Epithelial cell of proximal tubule (primary cell): ENCODE measurements around the gene PPP2R2C. TPM values are rescaled to one million over a fixed set of nuclear protein-coding genes. Genes with fewer than 3 reads are reported as not detected.

ENCODE experiments used
- DNase-seq: peaks from one replicate; pipeline ENCODE4 v3.0.0-alpha.2; 2011; ENCODE audit warnings: low read depth
- H3K4me3 ChIP-seq: 2 replicates; pipeline ENCODE4 v1.5.1; 2011; ENCODE audit warnings: low read depth, mild to moderate bottlenecking, low read length
- total RNA-seq: library from RNA; depleted of rRNA; stranded (reverse); fragments of >200 nt; gene quantifications from 2 replicates; pipeline ENCODE4 v1.2.3, GENCODE V29; 2015
- TF ChIP-seq, protein P1 (sequence below): conservative IDR thresholded peaks from 2 replicates; pipeline ENCODE4 v1.5.1; 2012; ENCODE audit warnings: low read depth, mild to moderate bottlenecking, low read length

Gene PPP2R2C
- total RNA-seq, 1 donor from 2014 or later = not detected

- TF ChIP-seq, protein P1, sequence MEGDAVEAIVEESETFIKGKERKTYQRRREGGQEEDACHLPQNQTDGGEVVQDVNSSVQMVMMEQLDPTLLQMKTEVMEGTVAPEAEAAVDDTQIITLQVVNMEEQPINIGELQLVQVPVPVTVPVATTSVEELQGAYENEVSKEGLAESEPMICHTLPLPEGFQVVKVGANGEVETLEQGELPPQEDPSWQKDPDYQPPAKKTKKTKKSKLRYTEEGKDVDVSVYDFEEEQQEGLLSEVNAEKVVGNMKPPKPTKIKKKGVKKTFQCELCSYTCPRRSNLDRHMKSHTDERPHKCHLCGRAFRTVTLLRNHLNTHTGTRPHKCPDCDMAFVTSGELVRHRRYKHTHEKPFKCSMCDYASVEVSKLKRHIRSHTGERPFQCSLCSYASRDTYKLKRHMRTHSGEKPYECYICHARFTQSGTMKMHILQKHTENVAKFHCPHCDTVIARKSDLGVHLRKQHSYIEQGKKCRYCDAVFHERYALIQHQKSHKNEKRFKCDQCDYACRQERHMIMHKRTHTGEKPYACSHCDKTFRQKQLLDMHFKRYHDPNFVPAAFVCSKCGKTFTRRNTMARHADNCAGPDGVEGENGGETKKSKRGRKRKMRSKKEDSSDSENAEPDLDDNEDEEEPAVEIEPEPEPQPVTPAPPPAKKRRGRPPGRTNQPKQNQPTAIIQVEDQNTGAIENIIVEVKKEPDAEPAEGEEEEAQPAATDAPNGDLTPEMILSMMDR = no peak
- no peak overlapping the region for H3K4me3 ChIP-seq
- DNase-seq = no peak
These were observed 92.4 kb downstream of the PPP2R2C start for GRCh38 chr4:6379767-6380745.

GRCh38 chr4:6378493-6379445 is 93.6 kb downstream of the PPP2R2C start:
- TF ChIP-seq, protein P1 = no peak
- DNase-seq = no peak
- no peak overlapping the region for H3K4me3 ChIP-seq

DNA sequence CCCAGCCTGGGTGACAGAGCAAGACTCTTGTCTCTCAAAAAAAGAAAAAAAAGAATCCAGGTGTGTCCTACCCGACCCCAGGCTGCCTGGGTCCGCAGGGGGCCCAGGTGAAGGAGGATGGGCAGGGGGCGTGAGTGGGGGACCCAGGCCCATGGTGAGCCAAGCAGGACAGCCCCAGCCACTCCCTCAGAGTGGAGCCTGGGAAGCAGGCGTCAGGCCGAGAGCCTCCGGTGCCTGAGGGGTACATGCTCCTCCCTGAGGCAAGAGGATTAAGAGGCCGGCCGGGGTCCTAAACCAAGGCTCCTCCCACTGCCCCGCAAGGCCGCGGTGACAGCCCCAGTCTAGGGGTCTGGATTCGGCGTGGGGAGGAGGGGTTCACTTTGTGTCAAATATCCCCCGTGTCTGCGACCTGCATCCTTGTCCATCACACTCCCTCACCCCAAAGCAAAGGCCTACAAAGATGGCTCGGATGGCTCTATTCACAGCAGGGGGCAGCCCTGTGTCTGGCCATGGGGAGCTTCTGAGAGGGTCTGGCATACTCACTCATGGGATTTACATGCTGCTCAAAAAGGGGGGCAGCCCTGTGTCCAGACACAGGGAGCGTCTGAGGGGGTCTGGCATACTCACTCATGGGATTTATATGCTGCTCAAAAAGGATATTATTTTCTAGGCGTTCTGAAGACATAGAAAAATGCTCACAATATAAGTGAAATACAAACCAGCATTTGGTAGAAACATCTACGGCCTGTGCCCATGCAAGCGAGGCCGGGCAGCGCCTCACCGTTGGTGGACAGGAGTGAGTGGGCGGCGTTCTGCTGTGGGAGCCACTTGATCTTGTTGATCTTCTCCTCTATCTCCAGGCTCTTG is 94.6 kb downstream of the PPP2R2C start:
- TF ChIP-seq, protein P1 = no peak
- no peak for DNase-seq
- H3K4me3 ChIP-seq = no peak overlapping the region

- DNase-seq = no peak
- TF ChIP-seq, protein P1 = no peak
- no peak overlapping the region for H3K4me3 ChIP-seq
These were observed 96.7 kb downstream of the PPP2R2C start for GRCh38 chr4:6375620-6376295.

GRCh38 chr4:6374575-6374974 is 97.8 kb downstream of the PPP2R2C start:
- no peak overlapping the region for H3K4me3 ChIP-seq
- TF ChIP-seq, protein P1 = no peak
- DNase-seq = no peak
